ENCODE results near the gene RREB1. TPM values are rescaled to one million over a fixed set of nuclear protein-coding genes. Genes with fewer than 3 reads are reported as not detected.

The RREB1 gene
- total and polyA plus RNA-seq, 2 of the 4 experiments (the other 2 are of a cell fraction) = 8.4 to 14.5 TPM

GRCh38 chr6:7183707-7184106 lies 75.9 kb downstream of the RREB1 start:
- Histone ChIP-seq H3K79me1 (ENCODE audit: low read depth in 1 of 2, low read length in 2 of 2) (peaks cover 48 to 69% of the 10 kb centered on the region in 2 experiments), H4K20me1 (ENCODE audit: insufficient read depth, low read length) (peaks cover 9% of the 10 kb centered on the region; the same call in 1 of the 2 replicates), H2AK5ac (ENCODE audit: low read depth, low read length) (no peak overlapping the region), H2AK9ac (replicated peaks; ENCODE audit: low read depth, low read length, poor library complexity) (no peak overlapping the region), H3K27me3 (ENCODE audit: control insufficient read depth, insufficient read depth, low read length) (no peaks in the 10 kb centered on the region), H4K8ac (ENCODE audit: low read depth in 2 of 2, low read length in 2 of 2) (no peak overlapping the region), H3K23ac (ENCODE audit: low read depth, low read length) (no peak overlapping the region), H2BK5ac (ENCODE audit: low read depth, low read length, poor library complexity, severe bottlenecking) (no peak overlapping the region), H2AFZ (replicated peaks; ENCODE audit: low read length, poor library complexity) (no peak overlapping the region), H2BK120ac (ENCODE audit: low read depth, low read length) (no peak overlapping the region), H3K56ac (ENCODE audit: extremely low read depth, insufficient read depth, low read length) (no peak overlapping the region), H3K4ac (ENCODE audit: low read depth, low read length) (no peak overlapping the region), H3K9ac (ENCODE audit: low read depth, low read length) (no peak overlapping the region), H3K14ac (replicated peaks; ENCODE audit: low read depth, low read length) (no peak overlapping the region), H4K91ac (ENCODE audit: insufficient read depth, low read depth, low read length) (no peak overlapping the region), H3K18ac (ENCODE audit: low read depth, low read length) (no peak overlapping the region), H3K4me3 (ENCODE audit: insufficient read depth, low read depth, low read length) (no peak overlapping the region), H2BK20ac (ENCODE audit: low read depth, low read length) (no peak overlapping the region), H3K27ac (ENCODE audit: insufficient read depth, low read length) (no peak overlapping the region), H3K4me2 (ENCODE audit: low read depth, low read length) (no peak overlapping the region), H3K9me3 (ENCODE audit: control insufficient read depth, insufficient read depth, low read length) (no peaks in the 10 kb centered on the region), H3K9me1 (ENCODE audit: insufficient read depth, low read length) (peaks cover 15% of the 10 kb centered on the region; the same call in 1 of the 2 replicates), H4K5ac (ENCODE audit: low read depth, low read length) (no peak overlapping the region), H2BK15ac (ENCODE audit: low read depth, low read length) (no peak overlapping the region), H3K4me1 (ENCODE audit: control insufficient read depth, insufficient read depth, low read length) (no peaks in the 10 kb centered on the region), H3K36me3 (ENCODE audit: control insufficient read depth, insufficient read depth, low read length) (peaks cover 42% of the 10 kb centered on the region)
- BruUV-seq (replicated peaks) = no TSS peak
- ChIA-PET CTCF (no interaction called here), POLR2A (ENCODE audit: unreplicated experiment) (no interaction called here)
- ATAC-seq (ENCODE audit: low read depth) (no peak), DNase-seq (no peak)
- intact Hi-C loops (cut with micrococcal nuclease) = no loop called here
- TF ChIP-seq SMC3 (IDR thresholded peaks at IDR 0.05; ENCODE audit: low read depth, low read length) (no peak), CHD1 (IDR thresholded peaks at IDR 0.05; ENCODE audit: low read depth, low read length) (no peak), BHLHE40 (IDR thresholded peaks at IDR 0.05; ENCODE audit: low read depth, low read length) (no peak), MXI1 (IDR thresholded peaks at IDR 0.05; ENCODE audit: borderline replicate concordance, low read depth, low read length) (no peak), POLR2A (IDR thresholded peaks at IDR 0.05; ENCODE audit: low read depth, low read length) (no peak), MAFK (IDR thresholded peaks at IDR 0.05; ENCODE audit: low read depth, low read length) (no peak), FOS (IDR thresholded peaks at IDR 0.05; ENCODE audit: low read depth, low read length) (no peak), RCOR1 (IDR thresholded peaks at IDR 0.05; ENCODE audit: insufficient replicate concordance, low read length) (no peak), MAZ (IDR thresholded peaks at IDR 0.05; ENCODE audit: borderline replicate concordance, low read depth, low read length) (no peak), RAD21 (IDR thresholded peaks at IDR 0.05; ENCODE audit: low read length) (no peak), CEBPB (IDR thresholded peaks at IDR 0.05; ENCODE audit: low read depth, low read length) (no peak), NFE2L2 (IDR thresholded peaks at IDR 0.05; ENCODE audit: low read depth, low read length) (no peak), USF2 (IDR thresholded peaks at IDR 0.05; ENCODE audit: low read depth, low read length) (no peak), CTCF (conservative IDR thresholded peaks at IDR 0.05; ENCODE audit: low read depth, low read length) (no peak), RFX5 (IDR thresholded peaks at IDR 0.05; ENCODE audit: low read depth, low read length) (no peak)
- TF ChIP-seq, protein P1, sequence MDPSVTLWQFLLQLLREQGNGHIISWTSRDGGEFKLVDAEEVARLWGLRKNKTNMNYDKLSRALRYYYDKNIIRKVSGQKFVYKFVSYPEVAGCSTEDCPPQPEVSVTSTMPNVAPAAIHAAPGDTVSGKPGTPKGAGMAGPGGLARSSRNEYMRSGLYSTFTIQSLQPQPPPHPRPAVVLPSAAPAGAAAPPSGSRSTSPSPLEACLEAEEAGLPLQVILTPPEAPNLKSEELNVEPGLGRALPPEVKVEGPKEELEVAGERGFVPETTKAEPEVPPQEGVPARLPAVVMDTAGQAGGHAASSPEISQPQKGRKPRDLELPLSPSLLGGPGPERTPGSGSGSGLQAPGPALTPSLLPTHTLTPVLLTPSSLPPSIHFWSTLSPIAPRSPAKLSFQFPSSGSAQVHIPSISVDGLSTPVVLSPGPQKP (IDR thresholded peaks at IDR 0.05; ENCODE audit: borderline replicate concordance, low read depth, low read length) = no peak
- in situ Hi-C loops (cut with MboI; ENCODE audit: low sequenced_read_pairs) = no loop called here
- dilution Hi-C loops (cut with HindIII; ENCODE audit: low sequenced_read_pairs, unreplicated experiment) = no loop called here
- WGBS, 2 experiments (ENCODE audit: extremely low coverage in 2 of 2, insufficient read length in 1 of 2) = no CpG with 5 or more reads among the region's 3 CpGs
